Neural cell (in vitro differentiated cells): ENCODE measurements around the gene DNAAF5. TPM values are rescaled to one million over a fixed set of nuclear protein-coding genes. Genes with fewer than 3 reads are reported as not detected.

ENCODE experiments used
- H2AFZ ChIP-seq: fragments of 200-600, 300-800 bp; sonication (generic), shearing (Covaris generic); 2 replicates; pipeline ENCODE4 v1.6.0; 2014; ENCODE audit warnings: low read depth, mild to moderate bottlenecking, antibody characterized with exemption, low read length, moderate library complexity
- H3F3A ChIP-seq: fragments of 200-600 bp; shearing (Covaris generic); 2 replicates; pipeline ENCODE4 v1.6.1; 2016; ENCODE audit warnings: mild to moderate bottlenecking, moderate library complexity, mixed read lengths, antibody characterized with exemption, low read length; ENCODE audit not compliant: insufficient read depth, poor library complexity, severe bottlenecking
- H3K27ac ChIP-seq: fragments of 200-600, 300-800 bp; sonication (generic), shearing (Covaris generic); 2 replicates; pipeline ENCODE4 v1.5.1; 2014; ENCODE audit warnings: mild to moderate bottlenecking, low read length, moderate library complexity
- H3K27me3 ChIP-seq: fragments of 300-800, 200-600 bp; sonication (generic), shearing (Covaris generic); 2 replicates; pipeline ENCODE4 v1.6.0; 2014; ENCODE audit warnings: mild to moderate bottlenecking, low read depth, low read length, moderate library complexity; ENCODE audit not compliant: insufficient read depth
- H3K36me3 ChIP-seq: fragments of 300-800, 200-600 bp; sonication (generic), shearing (Covaris generic); 2 replicates; pipeline ENCODE4 v1.5.1; 2014; ENCODE audit warnings: mild to moderate bottlenecking, antibody characterized with exemption, low read length, moderate library complexity; ENCODE audit not compliant: insufficient read depth
- H3K4me2 ChIP-seq: fragments of 300-800, 200-600 bp; sonication (generic), shearing (Covaris generic); 2 replicates; pipeline ENCODE4 v1.6.0; 2014; ENCODE audit warnings: mild to moderate bottlenecking, low read length
- H3K4me3 ChIP-seq: fragments of 300-800, 200-600 bp; sonication (generic), shearing (Covaris generic); 2 replicates; pipeline ENCODE4 v1.5.1; 2014; ENCODE audit warnings: mild to moderate bottlenecking, low read length, moderate library complexity
- H3K79me2 ChIP-seq: fragments of 200-600 bp; shearing (Covaris generic); replicated peaks from 2 replicates; pipeline ENCODE4 v1.6.0; 2014; ENCODE audit warnings: mild to moderate bottlenecking, low read length, moderate library complexity; ENCODE audit not compliant: insufficient read depth
- H3K9ac ChIP-seq: fragments of 300-800, 200-600 bp; sonication (generic), shearing (Covaris generic); 2 replicates; pipeline ENCODE4 v1.6.1; 2016; ENCODE audit warnings: mild to moderate bottlenecking, low read length, mixed read lengths
- H3K9me2 ChIP-seq: fragments of 200-600 bp; shearing (Covaris generic); 2 replicates; pipeline ENCODE4 v1.6.1; 2016; ENCODE audit warnings: mild to moderate bottlenecking, low read length, mixed read lengths; ENCODE audit not compliant: insufficient read depth
- H3K9me3 ChIP-seq: fragments of 200-600, 300-800 bp; sonication (generic), shearing (Covaris generic); 2 replicates; pipeline ENCODE4 v1.6.1; 2016; ENCODE audit warnings: mild to moderate bottlenecking, mixed run types, low read length, moderate library complexity, mixed read lengths
- H4K20me1 ChIP-seq: fragments of 200-600 bp; shearing (Covaris generic); 2 replicates; pipeline ENCODE4 v1.6.1; 2016; ENCODE audit warnings: mild to moderate bottlenecking, mixed run types; ENCODE audit not compliant: insufficient read depth
- CTCF ChIP-seq: fragments of 450-650 bp; IDR thresholded peaks from 2 replicates; pipeline ENCODE4 v1.5.1; 2014; ENCODE audit warnings: antibody characterized with exemption, mild to moderate bottlenecking, moderate library complexity; ENCODE audit not compliant: poor library complexity, severe bottlenecking
- EP300 ChIP-seq: fragments of 450-650 bp; conservative IDR thresholded peaks from 2 replicates; pipeline ENCODE4 v1.6.1; 2014; ENCODE audit warnings: antibody characterized with exemption, mild to moderate bottlenecking, moderate library complexity; ENCODE audit not compliant: poor library complexity, severe bottlenecking
- EZH2 ChIP-seq: fragments of 200-600, 300-800 bp; shearing (Covaris generic), sonication (generic); IDR thresholded peaks from 2 replicates; pipeline ENCODE4 v1.6.1; 2014; ENCODE audit warnings: antibody characterized with exemption, low read length, borderline replicate concordance, mild to moderate bottlenecking; ENCODE audit not compliant: insufficient read depth, poor library complexity, severe bottlenecking
- MXI1 ChIP-seq: fragments of 450-650 bp; conservative IDR thresholded peaks from 2 replicates; pipeline ENCODE4 v1.6.1; 2014; ENCODE audit warnings: antibody characterized with exemption, mild to moderate bottlenecking; ENCODE audit not compliant: poor library complexity, severe bottlenecking
- POLR2AphosphoS5 ChIP-seq: IDR thresholded peaks from 2 replicates; pipeline ENCODE4 v1.6.1; 2012
- RAD21 ChIP-seq: fragments of 450-650 bp; conservative IDR thresholded peaks from 2 replicates; pipeline ENCODE4 v1.6.1; 2014; ENCODE audit warnings: antibody characterized with exemption, mild to moderate bottlenecking, moderate library complexity
- REST ChIP-seq: IDR thresholded peaks from 2 replicates; pipeline ENCODE4 v1.6.1; 2012; ENCODE audit warnings: borderline replicate concordance
- SMC3 ChIP-seq: fragments of 450-650 bp; conservative IDR thresholded peaks from 2 replicates; pipeline ENCODE4 v1.6.1; 2014; ENCODE audit warnings: antibody characterized with exemption, mild to moderate bottlenecking, moderate library complexity; ENCODE audit not compliant: poor library complexity
- TAF1 ChIP-seq: IDR thresholded peaks from 2 replicates; pipeline ENCODE4 v1.6.1; 2012; ENCODE audit warnings: low read depth
- polyA plus RNA-seq: library from polyadenylated mRNA; depleted of rRNA; stranded (reverse); fragments of >200 nt; gene quantifications from 2 replicates; pipeline ENCODE4 v1.2.3, GENCODE V29; 2014

DNAAF5 gene
- polyA plus RNA-seq, 1 donor from 2014 or later, result 5.3 TPM

GRCh38 chr7:699476-700170, 26.9 kb upstream of the DNAAF5 start:
- Histone ChIP-seq H2AFZ (no peak overlapping the region), H3K9ac (no peak overlapping the region), H3K36me3 (no peaks in the 10 kb centered on the region), H3K4me3 (no peak overlapping the region), H3K9me2 (no peaks in the 10 kb centered on the region), H3K27me3 (no peaks in the 10 kb centered on the region), H3K27ac (no peak overlapping the region), H3K79me2 (no peaks in the 10 kb centered on the region), H3K4me2 (no peak overlapping the region), H3K9me3 (no peaks in the 10 kb centered on the region), H3F3A (no peaks in the 10 kb centered on the region), H4K20me1 (no peaks in the 10 kb centered on the region)
- TF ChIP-seq SMC3 (no peak), CTCF (no peak), MXI1 (no peak), TAF1 (no peak), EP300 (no peak), EZH2 (no peak), REST (no peak), RAD21 (no peak), POLR2AphosphoS5 (no peak)

- Histone ChIP-seq H3K9me2 (no peaks in the 10 kb centered on the region), H2AFZ (no peak overlapping the region), H3K36me3 (no peaks in the 10 kb centered on the region), H3K4me2 (no peak overlapping the region), H3K9me3 (no peaks in the 10 kb centered on the region), H3K9ac (no peak overlapping the region), H3K4me3 (no peak overlapping the region), H4K20me1 (no peaks in the 10 kb centered on the region), H3F3A (no peaks in the 10 kb centered on the region), H3K79me2 (no peaks in the 10 kb centered on the region), H3K27me3 (no peaks in the 10 kb centered on the region), H3K27ac (no peak overlapping the region)
- TF ChIP-seq MXI1, result no peak
- TF ChIP-seq RAD21, result no peak
- no peak for TF ChIP-seq EZH2
- no peak for TF ChIP-seq EP300
- no peak for TF ChIP-seq REST
- TF ChIP-seq POLR2AphosphoS5, result no peak
- no peak for TF ChIP-seq TAF1
- no peak for TF ChIP-seq SMC3
- TF ChIP-seq CTCF, result no peak
Observed at GRCh38 chr7:701086-701671, 25.3 kb upstream of the DNAAF5 start.
